DOHH2 (cell line): ENCODE results near the gene SRRD.
A peak's percentile ranks its signal among the peaks of the same experiment; 100 is the strongest.

ENCODE experiments used
- H3F3A ChIP-seq: fragments of 200-600 bp; sonication (generic), shearing (Covaris generic); 2 replicates; pipeline ENCODE4 v1.6.0; 2016; ENCODE audit warnings: antibody characterized with exemption, mild to moderate bottlenecking; ENCODE audit not compliant: control insufficient read depth, insufficient read depth
- H3K27ac ChIP-seq: fragments of 200-600 bp; sonication (generic); 2 replicates; pipeline ENCODE4 v1.5.1; 2014; ENCODE audit warnings: low read depth, mild to moderate bottlenecking, low read length, moderate library complexity
- H3K27me3 ChIP-seq: fragments of 200-600 bp; sonication (generic); 2 replicates; pipeline ENCODE4 v1.6.1; 2014; ENCODE audit warnings: mild to moderate bottlenecking, low read length, mixed read lengths; ENCODE audit not compliant: control insufficient read depth
- H3K36me3 ChIP-seq: fragments of 200-600 bp; sonication (generic); 2 replicates; pipeline ENCODE4 v1.6.1; 2014; ENCODE audit warnings: mild to moderate bottlenecking, low read length, moderate library complexity, mixed read lengths; ENCODE audit not compliant: control insufficient read depth
- H3K4me1 ChIP-seq: fragments of 200-600 bp; sonication (generic); 2 replicates; pipeline ENCODE4 v1.6.1; 2014; ENCODE audit warnings: mild to moderate bottlenecking, low read length, mixed read lengths; ENCODE audit not compliant: control insufficient read depth
- H3K4me2 ChIP-seq: fragments of 200-600 bp; sonication (generic); 2 replicates; pipeline ENCODE4 v1.6.0; 2014; ENCODE audit warnings: mild to moderate bottlenecking, low read length, moderate library complexity
- H3K4me3 ChIP-seq: fragments of 200-600 bp; sonication (generic); 2 replicates; pipeline ENCODE4 v1.5.1; 2014; ENCODE audit warnings: mild to moderate bottlenecking, low read length, mixed read lengths
- H3K79me2 ChIP-seq: fragments of 200-600 bp; sonication (generic); 2 replicates; pipeline ENCODE4 v1.6.1; 2014; ENCODE audit warnings: mild to moderate bottlenecking, low read length, mixed read lengths; ENCODE audit not compliant: control insufficient read depth
- H3K9me2 ChIP-seq: fragments of 200-600 bp; sonication (generic); replicated peaks from 2 replicates; pipeline ENCODE4 v1.6.1; 2014; ENCODE audit warnings: mild to moderate bottlenecking, low read length, mixed read lengths; ENCODE audit not compliant: control insufficient read depth
- H3K9me3 ChIP-seq: fragments of 200-600 bp; sonication (generic); 2 replicates; pipeline ENCODE4 v1.6.1; 2014; ENCODE audit warnings: antibody characterized with exemption, low read length, mixed read lengths; ENCODE audit not compliant: control insufficient read depth, insufficient read depth
- H4K20me1 ChIP-seq: fragments of 200-600 bp; sonication (generic); 2 replicates; pipeline ENCODE4 v1.6.0; 2014; ENCODE audit warnings: low read depth, mild to moderate bottlenecking, antibody characterized with exemption, low read length, moderate library complexity; ENCODE audit not compliant: control insufficient read depth, insufficient read depth
- EZH2phosphoT487 ChIP-seq: fragments of 200-600 bp; sonication (generic); IDR thresholded peaks from 2 replicates; pipeline ENCODE4 v1.6.1; 2017; ENCODE audit warnings: borderline replicate concordance, mild to moderate bottlenecking, antibody characterized with exemption, low read length, moderate library complexity, mixed read lengths
- TF ChIP-seq, protein P1 (sequence below): fragments of 200-600 bp; sonication (generic); IDR thresholded peaks from one replicate; pipeline ENCODE4 v1.5.1; 2014; ENCODE audit warnings: antibody characterized with exemption, mild to moderate bottlenecking, low read depth, low read length; ENCODE audit not compliant: poor library complexity, severe bottlenecking

The SRRD gene

DNA sequence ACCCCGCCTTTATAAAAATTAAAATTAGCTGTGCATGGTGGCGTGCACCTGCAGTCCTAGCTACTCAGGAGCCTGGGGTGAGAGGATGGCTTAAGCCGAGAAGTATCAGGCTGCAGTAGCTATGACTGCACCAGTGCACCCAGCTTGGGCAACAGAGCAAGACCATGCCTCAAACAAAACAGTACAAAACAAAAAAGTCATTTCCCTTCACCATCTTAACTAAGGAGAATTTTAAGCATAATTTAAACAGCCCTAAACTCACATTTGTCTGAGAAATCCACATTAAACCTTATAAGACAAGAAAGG lies 51.9 kb downstream of the SRRD start:
- peaks cover 68% of the 10 kb centered on the region for H3K36me3 ChIP-seq
- H3K4me1 ChIP-seq, result peaks cover 98% of the 10 kb centered on the region
- no peaks in the 10 kb centered on the region for H3K9me3 ChIP-seq
- H3K4me2 ChIP-seq, result peak overlapping the region; percentile 94
- TF ChIP-seq EZH2phosphoT487, result no peak
- TF ChIP-seq, protein P1, sequence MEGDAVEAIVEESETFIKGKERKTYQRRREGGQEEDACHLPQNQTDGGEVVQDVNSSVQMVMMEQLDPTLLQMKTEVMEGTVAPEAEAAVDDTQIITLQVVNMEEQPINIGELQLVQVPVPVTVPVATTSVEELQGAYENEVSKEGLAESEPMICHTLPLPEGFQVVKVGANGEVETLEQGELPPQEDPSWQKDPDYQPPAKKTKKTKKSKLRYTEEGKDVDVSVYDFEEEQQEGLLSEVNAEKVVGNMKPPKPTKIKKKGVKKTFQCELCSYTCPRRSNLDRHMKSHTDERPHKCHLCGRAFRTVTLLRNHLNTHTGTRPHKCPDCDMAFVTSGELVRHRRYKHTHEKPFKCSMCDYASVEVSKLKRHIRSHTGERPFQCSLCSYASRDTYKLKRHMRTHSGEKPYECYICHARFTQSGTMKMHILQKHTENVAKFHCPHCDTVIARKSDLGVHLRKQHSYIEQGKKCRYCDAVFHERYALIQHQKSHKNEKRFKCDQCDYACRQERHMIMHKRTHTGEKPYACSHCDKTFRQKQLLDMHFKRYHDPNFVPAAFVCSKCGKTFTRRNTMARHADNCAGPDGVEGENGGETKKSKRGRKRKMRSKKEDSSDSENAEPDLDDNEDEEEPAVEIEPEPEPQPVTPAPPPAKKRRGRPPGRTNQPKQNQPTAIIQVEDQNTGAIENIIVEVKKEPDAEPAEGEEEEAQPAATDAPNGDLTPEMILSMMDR, result no peak
- H3K27me3 ChIP-seq, result no peaks in the 10 kb centered on the region
- H3K4me3 ChIP-seq, result peak overlapping the region; percentile 78
- H3F3A ChIP-seq, result peaks cover 49% of the 10 kb centered on the region
- H3K27ac ChIP-seq, result peak overlapping the region; percentile 99
- peaks cover 61% of the 10 kb centered on the region for H3K79me2 ChIP-seq
- no peaks in the 10 kb centered on the region for H3K9me2 ChIP-seq
- H4K20me1 ChIP-seq, result no peaks in the 10 kb centered on the region

DNA sequence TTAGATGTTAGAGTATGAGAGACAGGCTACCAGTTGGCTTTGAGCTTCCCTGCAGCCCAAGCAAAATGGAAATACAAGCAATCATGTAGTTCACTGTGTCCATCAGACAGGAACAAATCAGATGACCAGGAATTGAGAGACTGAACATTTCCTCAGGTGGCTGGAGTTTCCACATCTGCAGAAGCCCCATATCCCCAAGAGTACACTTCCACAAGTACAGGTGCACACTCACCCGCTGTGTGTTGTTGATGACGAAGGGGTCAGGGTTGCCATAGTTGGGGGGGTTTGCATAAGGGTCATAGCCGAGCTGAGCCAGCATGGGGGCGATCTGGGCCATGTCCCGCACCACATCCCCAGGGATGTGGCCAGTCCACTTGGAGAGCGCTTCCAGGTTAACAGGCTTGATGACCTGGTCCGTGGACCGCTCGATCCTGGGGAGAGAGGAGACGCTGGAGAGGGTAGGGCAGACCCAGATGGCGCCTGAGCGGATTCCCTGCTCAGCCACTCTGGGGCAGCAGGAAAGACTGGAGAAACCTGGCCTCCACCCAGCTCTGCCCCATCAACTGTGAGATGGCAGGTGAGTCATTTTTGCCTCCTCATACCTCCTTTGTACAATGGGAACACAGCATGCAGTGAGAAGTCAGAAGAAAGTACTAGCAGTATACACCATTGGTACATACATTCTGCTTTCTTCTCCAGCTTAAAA lies 52.5 kb downstream of the SRRD start:
- peaks cover 69% of the 10 kb centered on the region for H3K36me3 ChIP-seq
- H3K4me3 ChIP-seq, result peak overlapping the region; percentile 78
- peaks cover 66% of the 10 kb centered on the region for H3K79me2 ChIP-seq
- no peaks in the 10 kb centered on the region for H3K9me2 ChIP-seq
- peaks cover 97% of the 10 kb centered on the region for H3K4me1 ChIP-seq
- H3K27me3 ChIP-seq, result no peaks in the 10 kb centered on the region
- H3K9me3 ChIP-seq, result no peaks in the 10 kb centered on the region
- H4K20me1 ChIP-seq, result no peaks in the 10 kb centered on the region
- H3K4me2 ChIP-seq, result peak overlapping the region; percentile 94
- no peak for TF ChIP-seq EZH2phosphoT487
- TF ChIP-seq, protein P1, result peak; percentile 20
- peak overlapping the region; percentile 99 for H3K27ac ChIP-seq
- H3F3A ChIP-seq, result peaks cover 49% of the 10 kb centered on the region

DNA sequence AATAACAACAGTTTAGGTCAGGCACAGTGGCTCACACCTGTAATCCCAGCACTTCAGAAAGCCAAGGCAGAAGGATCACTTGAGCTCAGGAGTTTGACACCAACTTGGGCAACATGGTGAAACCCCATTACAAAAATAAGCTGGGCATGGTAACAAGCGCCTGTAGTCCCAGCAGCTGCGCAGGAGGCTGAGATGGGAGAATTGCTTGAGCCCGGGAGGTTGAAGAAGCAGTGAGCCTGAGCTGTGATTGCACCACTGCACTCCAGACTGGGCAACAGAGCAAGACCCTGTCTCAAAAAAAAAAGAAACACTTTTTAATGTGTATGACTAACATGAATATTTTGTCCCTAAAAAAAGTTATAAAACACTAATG lies 53.1 kb downstream of the SRRD start:
- TF ChIP-seq EZH2phosphoT487, result no peak
- TF ChIP-seq, protein P1, result no peak
- H3K36me3 ChIP-seq, result peaks cover 69% of the 10 kb centered on the region
- peak overlapping the region; percentile 94 for H3K4me2 ChIP-seq
- peaks cover 97% of the 10 kb centered on the region for H3K4me1 ChIP-seq
- no peaks in the 10 kb centered on the region for H3K9me3 ChIP-seq
- H3K27me3 ChIP-seq, result no peaks in the 10 kb centered on the region
- H3K9me2 ChIP-seq, result no peaks in the 10 kb centered on the region
- peaks cover 49% of the 10 kb centered on the region for H3F3A ChIP-seq
- H3K4me3 ChIP-seq, result peak overlapping the region; percentile 78
- peak overlapping the region; percentile 99 for H3K27ac ChIP-seq
- peaks cover 66% of the 10 kb centered on the region for H3K79me2 ChIP-seq
- H4K20me1 ChIP-seq, result no peaks in the 10 kb centered on the region
